Fibroblast of lung (primary cell): Measurements from ENCODE around the gene PRRC2B. TPM values are rescaled to one million over a fixed set of nuclear protein-coding genes. Genes with fewer than 3 reads are reported as not detected.
"Not testable (repeated sequence)": the region's sequence is repeated elsewhere in the genome, so short reads cannot be mapped to it uniquely, and the experiment has no call there.

Experiments
- DNase-seq, 2 donors: peaks; one replicate each; pipeline versions ENCODE4 v3.0.0 to v3.0.0-alpha.2; 2010; ENCODE audit warnings: low read depth in 2 of 2
- H2AFZ ChIP-seq: 2 replicates; pipeline ENCODE4 v1.5.1; 2012; ENCODE audit warnings: low read length, control low read depth, inconsistent platforms
- H3K27ac ChIP-seq: 2 replicates; pipeline ENCODE4 v1.5.1; 2011; ENCODE audit warnings: low read length, control low read depth; ENCODE audit not compliant: insufficient read depth
- H3K27me3 ChIP-seq: 2 replicates; pipeline ENCODE4 v1.5.1; 2011; ENCODE audit warnings: mild to moderate bottlenecking, low read length; ENCODE audit not compliant: control insufficient read depth, insufficient read depth
- H3K36me3 ChIP-seq: 2 replicates; pipeline ENCODE4 v1.5.1; 2011; ENCODE audit warnings: low read length; ENCODE audit not compliant: control insufficient read depth, insufficient read depth
- H3K4me1 ChIP-seq: 2 replicates; pipeline ENCODE4 v1.5.1; 2011; ENCODE audit warnings: low read length; ENCODE audit not compliant: control insufficient read depth, insufficient read depth; ENCODE audit errors: extremely low read depth
- H3K4me2 ChIP-seq: 2 replicates; pipeline ENCODE4 v1.5.1; 2011; ENCODE audit warnings: low read length, control low read depth; ENCODE audit not compliant: insufficient read depth; ENCODE audit errors: extremely low read depth
- H3K4me3 ChIP-seq, 4 experiments: fragments of 200-600 bp in 1 of 4; sonication (generic) in 1 of 4; replicated peaks in 1 of 4; 2 replicates each; pipeline ENCODE4 v1.5.1; 2011 to 2016; ENCODE audit warnings: low read length in 4 of 4, low read depth in 3 of 4, mild to moderate bottlenecking in 3 of 4, control low read depth in 2 of 4, inconsistent platforms in 1 of 4, mixed read lengths in 1 of 4; ENCODE audit not compliant: insufficient read depth in 1 of 4; ENCODE audit errors: control extremely low read depth in 1 of 4
- H3K79me2 ChIP-seq: 2 replicates; pipeline ENCODE4 v1.5.1; 2012; ENCODE audit warnings: mild to moderate bottlenecking, low read length, inconsistent platforms; ENCODE audit not compliant: control insufficient read depth, insufficient read depth
- H3K9ac ChIP-seq: 2 replicates; pipeline ENCODE4 v1.5.1; 2011; ENCODE audit warnings: mild to moderate bottlenecking, low read length, control low read depth; ENCODE audit not compliant: insufficient read depth
- H3K9me3 ChIP-seq: 2 replicates; pipeline ENCODE4 v1.5.1; 2012; ENCODE audit warnings: low read depth, low read length; ENCODE audit not compliant: control insufficient read depth, insufficient read depth
- H4K20me1 ChIP-seq: 2 replicates; pipeline ENCODE4 v1.5.1; 2011; ENCODE audit warnings: low read length; ENCODE audit not compliant: control insufficient read depth, insufficient read depth; ENCODE audit errors: extremely low read depth
- CTCF ChIP-seq, 2 donors: IDR thresholded peaks in 1 of 2; conservative IDR thresholded peaks in 1 of 2; 1 replicate in 1 of 2; 2 replicates in 1 of 2; pipeline ENCODE4 v1.5.1; 2011 to 2012; ENCODE audit warnings: low read length in 2 of 2, control low read depth in 1 of 2, inconsistent platforms in 1 of 2, low read depth in 1 of 2, mild to moderate bottlenecking in 1 of 2
- EZH2 ChIP-seq: IDR thresholded peaks from 2 replicates; pipeline ENCODE4 v1.5.1; 2012; ENCODE audit warnings: low read length, control low read depth, mild to moderate bottlenecking; ENCODE audit errors: missing control alignments
- polyA plus RNA-seq, 2 donors: library from polyadenylated mRNA; depleted of rRNA in 1 of 2; stranded (reverse) in 1 of 2; unstranded in 1 of 2; fragments of >200 nt; gene quantifications; 2 replicates each; pipeline ENCODE4 v1.2.1, GENCODE V29; 2011 to 2012; ENCODE audit warnings: missing spikeins in 1 of 2
- total RNA-seq: library from RNA; depleted of rRNA; stranded (reverse); fragments of >200 nt; gene quantifications from 2 replicates; pipeline ENCODE4 v1.2.1, GENCODE V29; 2014

PRRC2B gene
- total and polyA plus RNA-seq, 2 donors (not counting 1 experiment from before 2014, with no cell fraction given): 29.9 to 66.4 TPM

GRCh38 chr9:131546336-131547084 is 152.6 kb downstream of the PRRC2B start:
- Histone ChIP-seq H3K4me3 (peak overlapping the region in 3 of 4 experiments; percentile 10 to 43 (median 24)), H3K4me2 (peak overlapping the region; percentile 54), H3K27ac (no peak overlapping the region), H3K79me2 (no peaks in the 10 kb centered on the region), H3K9ac (no peak overlapping the region), H4K20me1 (no peaks in the 10 kb centered on the region), H3K27me3 (peaks cover 32% of the 10 kb centered on the region), H2AFZ (no peak overlapping the region), H3K36me3 (no peaks in the 10 kb centered on the region), H3K9me3 (no peaks in the 10 kb centered on the region), H3K4me1 (no peaks in the 10 kb centered on the region)
- DNase-seq: peak in 1 of 2 donors; percentile 18
- peak in 1 of 2 donors; percentile 18 for TF ChIP-seq CTCF (conservative IDR thresholded peaks at IDR 0.05 in 1 of 2, IDR thresholded peaks at IDR 0.05 in 1 of 2; ENCODE audit: low read depth in 1 of 2, low read length in 2 of 2)
- peak; percentile 70 for TF ChIP-seq EZH2

DNA sequence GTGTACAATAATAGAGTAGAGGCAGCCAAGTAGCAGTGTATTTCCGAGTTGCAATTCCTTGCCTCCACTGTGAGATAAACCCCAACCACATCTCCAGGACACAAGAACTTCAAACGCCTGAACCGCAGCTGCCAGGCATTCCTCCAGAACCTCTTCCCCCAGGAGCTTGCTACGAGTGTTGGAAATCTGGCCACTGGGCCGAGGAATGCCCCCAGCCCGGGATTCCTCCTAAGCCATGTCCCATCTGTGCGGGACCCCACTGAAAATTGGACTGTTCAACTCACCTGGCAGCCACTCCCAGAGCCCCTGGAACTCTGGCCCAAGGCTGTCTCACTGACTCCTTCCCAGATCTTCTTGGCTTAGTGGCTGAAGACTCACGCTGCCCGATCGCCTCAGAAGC is 155.3 kb downstream of the PRRC2B start:
- H2AFZ ChIP-seq, H3K4me3 ChIP-seq, H3K9me3 ChIP-seq, H3K79me2 ChIP-seq, H3K9ac ChIP-seq, H4K20me1 ChIP-seq, H3K4me1 ChIP-seq, DNase-seq, H3K4me2 ChIP-seq, H3K27ac ChIP-seq, H3K36me3 ChIP-seq: not testable (repeated sequence)
- peaks cover 35% of the 10 kb centered on the region for H3K27me3 ChIP-seq

Other genes with a start within 250 kb of the PRRC2B start
- 0.33 and 0.51 TPM in 2 replicates for gene FAM78A, start 117.6 kb upstream of the PRRC2B start, total RNA-seq
- 0.26 and 0.40 TPM in 2 replicates for gene FAM78A, start 117.6 kb upstream of the PRRC2B start, polyA plus RNA-seq
- gene PLPP7, start 104.4 kb upstream of the PRRC2B start, total RNA-seq: 8.2 and 9.4 TPM in 2 replicates
- gene PLPP7, start 104.4 kb upstream of the PRRC2B start, polyA plus RNA-seq: 2.8 and 3.0 TPM in 2 replicates
- 24.9 and 36.7 TPM in 2 replicates for gene POMT1, start 108.8 kb downstream of the PRRC2B start, total RNA-seq
- 17.7 and 22.6 TPM in 2 replicates for gene POMT1, start 108.8 kb downstream of the PRRC2B start, polyA plus RNA-seq
- 20.3 and 22.3 TPM in 2 replicates for gene UCK1, start 137.2 kb downstream of the PRRC2B start, total RNA-seq
- gene UCK1, start 137.2 kb downstream of the PRRC2B start, polyA plus RNA-seq: 20.9 and 25.9 TPM in 2 replicates
- gene PRRT1B, start 151.4 kb downstream of the PRRC2B start, total RNA-seq: not detected in 2 replicates
- not detected in 2 replicates for gene PRRT1B, start 151.4 kb downstream of the PRRC2B start, polyA plus RNA-seq